ENCODE data around the gene SPIN1. TPM values are rescaled to one million over a fixed set of nuclear protein-coding genes. Genes with fewer than 3 reads are reported as not detected.

Gene SPIN1
- total RNA-seq, 1 donor from 2014 or later: 42.3 TPM

- intact Hi-C loops (cut with micrococcal nuclease): no loop called here
Observed at GRCh38 chr9:88488166-88488565, 99.9 kb downstream of the SPIN1 start.

- intact Hi-C loops (cut with micrococcal nuclease): no loop called here
Observed at GRCh38 chr9:88494983-88495721, 106.9 kb downstream of the SPIN1 start.

- intact Hi-C loops (cut with micrococcal nuclease): no loop called here
Observed at GRCh38 chr9:88497224-88497623, 109.0 kb downstream of the SPIN1 start.

- intact Hi-C loops (cut with micrococcal nuclease): no loop called here
Observed at GRCh38 chr9:88498880-88499279, 110.6 kb downstream of the SPIN1 start.

GRCh38 chr9:88501086-88501485, 112.8 kb downstream of the SPIN1 start:
- intact Hi-C loops (cut with micrococcal nuclease): no loop called here

- intact Hi-C loops (cut with micrococcal nuclease): no loop called here
Observed at GRCh38 chr9:88502552-88503034, 114.3 kb downstream of the SPIN1 start.

- intact Hi-C loops (cut with micrococcal nuclease): no loop called here
Observed at GRCh38 chr9:88503081-88503844, 115.0 kb downstream of the SPIN1 start.

GRCh38 chr9:88503845-88504764, 115.9 kb downstream of the SPIN1 start:
- intact Hi-C loops (cut with micrococcal nuclease): no loop called here

GRCh38 chr9:88508326-88508725, 120.1 kb downstream of the SPIN1 start:
- intact Hi-C loops (cut with micrococcal nuclease): no loop called here

GRCh38 chr9:88511906-88512305, 123.7 kb downstream of the SPIN1 start:
- intact Hi-C loops (cut with micrococcal nuclease): no loop called here

- intact Hi-C loops (cut with micrococcal nuclease): no loop called here
Observed at GRCh38 chr9:88514247-88514646, 126.0 kb downstream of the SPIN1 start.

GRCh38 chr9:88521308-88521707, 133.1 kb downstream of the SPIN1 start:
- intact Hi-C loops (cut with micrococcal nuclease): no loop called here

GRCh38 chr9:88522360-88522759, 134.1 kb downstream of the SPIN1 start:
- intact Hi-C loops (cut with micrococcal nuclease): no loop called here

- intact Hi-C loops (cut with micrococcal nuclease): no loop called here
Observed at GRCh38 chr9:88523056-88523455, 134.8 kb downstream of the SPIN1 start.

GRCh38 chr9:88524911-88525310, 136.7 kb downstream of the SPIN1 start:
- intact Hi-C loops (cut with micrococcal nuclease): no loop called here

- intact Hi-C loops (cut with micrococcal nuclease): no loop called here
Observed at GRCh38 chr9:88527618-88528017, 139.4 kb downstream of the SPIN1 start.

Other genes starting within 250 kb of the SPIN1 start
- not detected in 2 replicates for gene SPATA31C2, start 250.0 kb upstream of the SPIN1 start, total RNA-seq
- gene NXNL2, start 146.7 kb downstream of the SPIN1 start, total RNA-seq: not detected in 2 replicates

Measured in T-helper 2 cell treated with Interferon-gamma antibody and Interleukin-4, amounts not matched to agents 100 ng/mL and 5 ng/mL, for 36 hours (primary cell).